Esophagus (tissue), 2 donors: ENCODE results near the gene IL15RA. TPM values are rescaled to one million over a fixed set of nuclear protein-coding genes. Genes with fewer than 3 reads are reported as not detected.
"Not testable (repeated sequence)": the region's sequence is repeated elsewhere in the genome, so short reads cannot be mapped to it uniquely, and the experiment has no call there.

ENCODE experiments used
- H3K27ac ChIP-seq, 2 donors: one replicate each; pipeline ENCODE4 v1.5.1; 2013; ENCODE audit warnings: low read depth in 2 of 2, mild to moderate bottlenecking in 2 of 2, inconsistent platforms in 1 of 2, low read length in 1 of 2, moderate library complexity in 1 of 2
- H3K27me3 ChIP-seq, 2 donors: one replicate each; pipeline ENCODE4 v1.6.1; 2013; ENCODE audit warnings: low read length in 2 of 2, control low read depth in 1 of 2, mild to moderate bottlenecking in 1 of 2; ENCODE audit not compliant: insufficient read depth in 2 of 2, control insufficient read depth in 1 of 2
- H3K36me3 ChIP-seq, 2 donors: one replicate each; pipeline ENCODE4 v1.6.1; 2013; ENCODE audit warnings: low read length in 1 of 2; ENCODE audit not compliant: control insufficient read depth in 2 of 2, insufficient read depth in 2 of 2
- H3K4me1 ChIP-seq, 2 donors: one replicate each; pipeline ENCODE4 v1.6.1; 2013; ENCODE audit warnings: low read length in 1 of 2; ENCODE audit not compliant: control insufficient read depth in 2 of 2, insufficient read depth in 2 of 2
- H3K4me3 ChIP-seq, 2 donors: one replicate each; pipeline ENCODE4 v1.5.1; 2013; ENCODE audit warnings: low read length in 2 of 2, mild to moderate bottlenecking in 2 of 2, low read depth in 1 of 2, moderate library complexity in 1 of 2
- H3K9me3 ChIP-seq, 2 donors: one replicate each; pipeline ENCODE4 v1.6.1; 2013; ENCODE audit warnings: mild to moderate bottlenecking in 2 of 2, low read depth in 1 of 2, low read length in 1 of 2, moderate library complexity in 1 of 2; ENCODE audit not compliant: control insufficient read depth in 2 of 2, insufficient read depth in 1 of 2
- WGBS, 2 donors: extraction: QIAGEN DNeasy Blood & Tissue Kit; methylation state at CpG; one replicate each; pipeline ENCODE4 v1.1.7; 2013; 5-methylcytosine and 5-hydroxymethylcytosine counted together
- polyA plus RNA-seq, 2 donors: library from polyadenylated mRNA; stranded (reverse); fragments of 200-250 nt; gene quantifications; one replicate each; pipeline ENCODE4 v1.2.3, GENCODE V29; 2013
- donor health status: healthy with polysubstance abuse.
- donor health status: Bipolar disorder and iron deficiency.

The IL15RA gene
- polyA plus RNA-seq, 2 donors = 2.5 to 6.4 TPM

- Histone ChIP-seq H3K4me3 (no peak overlapping the region), H3K4me1 (no peaks in the 10 kb centered on the region), H3K36me3 (peaks cover 19 to 37% of the 10 kb centered on the region in 2 donors), H3K9me3 (peaks cover 0 to 2% of the 10 kb centered on the region in 2 donors), H3K27ac (no peak overlapping the region), H3K27me3 (no peaks in the 10 kb centered on the region)
- WGBS, 2 donors = 87 to 91% methylated on average over 10 of the region's 10 CpGs
Observed at GRCh38 chr10:5924889-5925288, 52.5 kb downstream of the IL15RA start.

- peaks cover 0 to 3% of the 10 kb centered on the region in 2 donors for H3K4me1 ChIP-seq
- no peak overlapping the region for H3K27ac ChIP-seq
- 70 to 80% methylated on average over 5 of the region's 5 CpGs for WGBS, 2 donors
- H3K9me3 ChIP-seq = peaks cover 0 to 1% of the 10 kb centered on the region in 2 donors
- no peak overlapping the region for H3K4me3 ChIP-seq
- H3K27me3 ChIP-seq = no peaks in the 10 kb centered on the region
- H3K36me3 ChIP-seq = peaks cover 20 to 43% of the 10 kb centered on the region in 2 donors
Observed at GRCh38 chr10:5921746-5922145, 55.6 kb downstream of the IL15RA start.

DNA sequence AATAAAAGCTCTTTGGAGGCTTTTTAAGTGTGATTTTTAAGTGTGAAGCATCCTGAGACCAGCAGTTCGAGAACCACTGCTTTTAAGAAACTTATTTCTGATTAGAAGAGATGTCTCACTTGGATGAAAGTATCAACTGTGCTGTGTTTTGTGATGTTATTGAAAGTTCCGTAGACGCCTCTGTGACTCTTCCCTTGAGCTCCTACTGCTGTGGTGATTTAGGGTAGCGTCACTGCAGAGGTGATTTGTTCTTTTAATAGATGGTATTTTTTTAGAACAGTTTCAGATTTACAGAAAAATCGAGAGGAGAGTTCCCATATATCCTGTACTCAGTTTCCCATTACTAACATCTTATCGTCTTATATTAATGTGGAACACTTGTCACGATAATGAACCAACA, 57.8 kb downstream of the IL15RA start:
- WGBS, 2 donors = 95 to 96% methylated on average over 7 of the region's 7 CpGs
- Histone ChIP-seq H3K36me3 (peaks cover 25 to 52% of the 10 kb centered on the region in 2 donors), H3K4me3 (no peak overlapping the region), H3K4me1 (peaks cover 0 to 3% of the 10 kb centered on the region in 2 donors), H3K27me3 (no peaks in the 10 kb centered on the region), H3K27ac (no peak overlapping the region), H3K9me3 (no peaks in the 10 kb centered on the region)

DNA sequence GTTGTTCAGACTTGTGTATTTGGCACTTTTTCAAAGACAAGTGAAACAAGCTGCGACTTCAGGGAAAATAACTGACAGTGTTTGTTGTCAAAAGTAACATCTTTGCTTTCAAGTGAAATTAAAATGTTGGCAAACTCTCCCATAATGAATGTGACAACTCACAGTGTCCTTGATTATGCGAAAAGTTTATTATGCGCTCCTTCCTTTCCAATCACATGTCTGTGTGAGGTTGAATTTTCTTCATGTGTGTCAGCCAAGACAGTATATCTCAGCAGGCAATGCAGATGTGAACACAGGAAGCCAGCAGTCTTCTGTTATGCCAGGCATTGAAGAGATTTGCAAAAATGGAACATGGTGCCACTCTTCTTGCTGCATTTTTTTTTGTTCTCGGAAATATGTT, 58.6 kb downstream of the IL15RA start:
- Histone ChIP-seq H3K4me3 (no peak overlapping the region), H3K36me3 (peaks cover 25 to 53% of the 10 kb centered on the region in 2 donors), H3K9me3 (no peaks in the 10 kb centered on the region), H3K27me3 (no peaks in the 10 kb centered on the region), H3K4me1 (peaks cover 0 to 3% of the 10 kb centered on the region in 2 donors), H3K27ac (peak overlapping the region in 1 of 2 donors; percentile 22)
- WGBS, 2 donors = 70 to 81% methylated on average over 4 of the region's 4 CpGs

- Histone ChIP-seq H3K9me3 (no peaks in the 10 kb centered on the region), H3K4me3 (no peak overlapping the region), H3K36me3 (peaks cover 23 to 52% of the 10 kb centered on the region in 2 donors), H3K27me3 (no peaks in the 10 kb centered on the region), H3K4me1 (peaks cover 0 to 3% of the 10 kb centered on the region in 2 donors), H3K27ac (no peak overlapping the region)
- 97 to 98% methylated on average over 13 of the region's 13 CpGs for WGBS, 2 donors
Observed at GRCh38 chr10:5917305-5917704, 60.0 kb downstream of the IL15RA start.

- 91 to 93% methylated on average over 14 of the region's 14 CpGs for WGBS, 2 donors
- Histone ChIP-seq H3K4me1 (peaks cover 0 to 3% of the 10 kb centered on the region in 2 donors), H3K9me3 (no peaks in the 10 kb centered on the region), H3K36me3 (peaks cover 26 to 57% of the 10 kb centered on the region in 2 donors), H3K27me3 (no peaks in the 10 kb centered on the region), H3K4me3 (no peak overlapping the region), H3K27ac (no peak overlapping the region)
Observed at GRCh38 chr10:5915451-5915850, 61.9 kb downstream of the IL15RA start.

DNA sequence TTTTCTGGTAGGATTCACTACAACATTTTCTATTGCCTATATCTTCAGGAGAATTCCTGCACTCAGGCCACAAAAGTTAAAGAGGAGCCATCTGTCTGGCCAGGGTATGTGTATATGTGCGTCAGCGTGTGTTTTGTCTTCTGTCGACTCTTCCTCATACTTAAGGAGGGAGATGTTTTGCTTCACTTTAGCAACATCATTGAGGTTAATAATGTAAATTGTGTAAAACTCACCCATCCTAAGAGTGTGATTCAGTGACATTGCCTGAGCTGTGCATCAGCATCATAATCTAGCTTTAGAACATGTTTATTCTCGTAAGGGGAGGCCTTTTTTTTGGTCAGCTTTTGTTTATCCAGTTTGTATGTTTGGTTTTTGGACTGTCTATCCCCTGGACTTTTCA, 63.6 kb downstream of the IL15RA start:
- Histone ChIP-seq H3K4me3 (no peak overlapping the region), H3K9me3 (no peaks in the 10 kb centered on the region), H3K27me3 (no peaks in the 10 kb centered on the region), H3K4me1 (peaks cover 0 to 3% of the 10 kb centered on the region in 2 donors), H3K36me3 (peaks cover 26 to 62% of the 10 kb centered on the region in 2 donors), H3K27ac (no peak overlapping the region)
- WGBS, 2 donors = 87 to 91% methylated on average over 4 of the region's 4 CpGs

- Histone ChIP-seq H3K27me3 (no peaks in the 10 kb centered on the region), H3K36me3 (peaks cover 24 to 51% of the 10 kb centered on the region in 2 donors), H3K4me1 (peaks cover 0 to under 1% of the 10 kb centered on the region in 2 donors), H3K27ac (no peak overlapping the region), H3K4me3 (no peak overlapping the region), H3K9me3 (no peaks in the 10 kb centered on the region)
- WGBS, 2 donors = 95% methylated on average over 4 of the region's 4 CpGs
Observed at GRCh38 chr10:5911670-5912069, 65.7 kb downstream of the IL15RA start.

- peaks cover 0 to 9% of the 10 kb centered on the region in 2 donors for H3K4me1 ChIP-seq
- no peak overlapping the region for H3K4me3 ChIP-seq
- H3K27ac ChIP-seq = no peak overlapping the region
- WGBS, 2 donors = 73 to 76% methylated on average over 18 of the region's 18 CpGs
- no peaks in the 10 kb centered on the region for H3K27me3 ChIP-seq
- H3K9me3 ChIP-seq = no peaks in the 10 kb centered on the region
- peaks cover 16 to 50% of the 10 kb centered on the region in 2 donors for H3K36me3 ChIP-seq
Observed at GRCh38 chr10:5910323-5911100, 66.8 kb downstream of the IL15RA start.

- not testable (repeated sequence) for H3K4me1 ChIP-seq, H3K27me3 ChIP-seq, H3K9me3 ChIP-seq, H3K4me3 ChIP-seq, H3K27ac ChIP-seq
- H3K36me3 ChIP-seq = peaks cover 10 to 35% of the 10 kb centered on the region in 2 donors
- 85 to 93% methylated on average over 7 of the region's 7 CpGs for WGBS, 2 donors
Observed at GRCh38 chr10:5908676-5909075, 68.7 kb downstream of the IL15RA start.
